Transverse colon (tissue), 4 donors: ENCODE data around the gene DGKH. TPM values are rescaled to one million over a fixed set of nuclear protein-coding genes. Genes with fewer than 3 reads are reported as not detected.

ENCODE experiments used
- DNase-seq: peaks from one replicate; pipeline ENCODE4 v3.0.0-alpha.2; 2019
- H3K27ac ChIP-seq, 4 donors: fragments of 200-600 bp; sonication (generic); 2 replicates each; pipeline ENCODE4 v1.5.1; 2016 to 2018; ENCODE audit warnings: inconsistent platforms in 4 of 4
- H3K27me3 ChIP-seq: fragments of 200-600 bp; sonication (generic); 2 replicates; pipeline ENCODE4 v1.5.1; 2017; ENCODE audit warnings: inconsistent platforms
- H3K36me3 ChIP-seq, 4 donors: fragments of 200-600 bp; sonication (generic); 2 replicates each; pipeline ENCODE4 v1.5.1; 2017 to 2019; ENCODE audit warnings: inconsistent platforms in 4 of 4
- H3K4me1 ChIP-seq, 4 donors: fragments of 200-600 bp; sonication (generic); 2 replicates each; pipeline ENCODE4 v1.5.1; 2017 to 2020; ENCODE audit warnings: inconsistent platforms in 4 of 4
- H3K4me3 ChIP-seq, 4 donors: fragments of 200-600 bp; sonication (generic); 1 replicate in 1 of 4; 2 replicates in 3 of 4; pipeline versions ENCODE4 v1.5.1 to v1.6.1; 2017 to 2019; ENCODE audit warnings: inconsistent platforms in 4 of 4
- H3K9me3 ChIP-seq, 2 donors: fragments of 200-600 bp; sonication (generic); 2 replicates each; pipeline ENCODE4 v1.5.1; 2017 to 2019; ENCODE audit warnings: inconsistent platforms in 2 of 2
- EP300 ChIP-seq: sonication (generic); formaldehyde crosslinking; IDR thresholded peaks from one replicate; pipeline ENCODE4 v1.6.1; 2017; ENCODE audit warnings: antibody characterized with exemption, low read depth
- POLR2A ChIP-seq: fragments of 450-650 bp; IDR thresholded peaks from one replicate; pipeline ENCODE4 v1.6.1; 2016; ENCODE audit warnings: antibody characterized with exemption, mild to moderate bottlenecking, moderate library complexity
- POLR2AphosphoS5 ChIP-seq, 3 donors: sonication (generic); formaldehyde crosslinking; IDR thresholded peaks; one replicate each; pipeline ENCODE4 v1.6.1; 2016; ENCODE audit warnings: antibody characterized with exemption in 3 of 3
- WGBS, 2 donors: methylation state at CpG; one replicate each; pipeline ENCODE4 v1.1.5; 2018; ENCODE audit warnings: low coverage in 1 of 2; 5-methylcytosine and 5-hydroxymethylcytosine counted together
- in situ Hi-C, 4 donors: fragments of 200-750 bp; cut with MboI; loops; one replicate each; pipeline versions ENCODE4 v1.15.0 to v1.15.1; 2017; ENCODE audit warnings: low sequenced_read_pairs in 3 of 4, low pct_ligation_motif_present in 1 of 4, low pct_unique_long_range_greater_than_20kb in 1 of 4
- intact Hi-C: fragments of 100-400 bp; cut with DNase I; formaldehyde crosslinking; loops from one replicate; pipeline ENCODE4 v1.15.1; 2023; ENCODE audit warnings: low total_unique reads
- total RNA-seq, 4 donors: library from RNA; depleted of rRNA; stranded (reverse); fragments of >200 nt; gene quantifications; one replicate each; pipeline ENCODE4 v1.1.0, GENCODE V29; 2016
- TF ChIP-seq, protein P1 (sequence below), 5 experiments: fragments of 200-600 bp in 3 of 5; fragments of 450-650 bp in 2 of 5; sonication (generic) in 3 of 5; IDR thresholded peaks; 1 replicate in 2 of 5; 2 replicates in 3 of 5; pipeline ENCODE4 v1.5.1; 2016 to 2017; ENCODE audit warnings: antibody characterized with exemption in 5 of 5, inconsistent platforms in 3 of 5, mild to moderate bottlenecking in 2 of 5, moderate library complexity in 1 of 5

DGKH gene
- total RNA-seq, 4 donors from 2014 or later, result 19.4 to 35.6 (median 25.0) TPM

- H3K27ac ChIP-seq, result no peak overlapping the region
- TF ChIP-seq EP300, result no peak
- TF ChIP-seq, protein P1, sequence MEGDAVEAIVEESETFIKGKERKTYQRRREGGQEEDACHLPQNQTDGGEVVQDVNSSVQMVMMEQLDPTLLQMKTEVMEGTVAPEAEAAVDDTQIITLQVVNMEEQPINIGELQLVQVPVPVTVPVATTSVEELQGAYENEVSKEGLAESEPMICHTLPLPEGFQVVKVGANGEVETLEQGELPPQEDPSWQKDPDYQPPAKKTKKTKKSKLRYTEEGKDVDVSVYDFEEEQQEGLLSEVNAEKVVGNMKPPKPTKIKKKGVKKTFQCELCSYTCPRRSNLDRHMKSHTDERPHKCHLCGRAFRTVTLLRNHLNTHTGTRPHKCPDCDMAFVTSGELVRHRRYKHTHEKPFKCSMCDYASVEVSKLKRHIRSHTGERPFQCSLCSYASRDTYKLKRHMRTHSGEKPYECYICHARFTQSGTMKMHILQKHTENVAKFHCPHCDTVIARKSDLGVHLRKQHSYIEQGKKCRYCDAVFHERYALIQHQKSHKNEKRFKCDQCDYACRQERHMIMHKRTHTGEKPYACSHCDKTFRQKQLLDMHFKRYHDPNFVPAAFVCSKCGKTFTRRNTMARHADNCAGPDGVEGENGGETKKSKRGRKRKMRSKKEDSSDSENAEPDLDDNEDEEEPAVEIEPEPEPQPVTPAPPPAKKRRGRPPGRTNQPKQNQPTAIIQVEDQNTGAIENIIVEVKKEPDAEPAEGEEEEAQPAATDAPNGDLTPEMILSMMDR (IDR thresholded peaks at IDR 0.05), result no peak
- no peak for TF ChIP-seq POLR2A
- TF ChIP-seq POLR2AphosphoS5 (IDR thresholded peaks at IDR 0.05), result no peak
Observed at GRCh38 chr13:42270160-42270856, 221.9 kb downstream of the DGKH start.

GRCh38 chr13:42270857-42271215 is 222.4 kb downstream of the DGKH start:
- TF ChIP-seq EP300 (no peak), POLR2A (no peak), POLR2AphosphoS5 (IDR thresholded peaks at IDR 0.05) (no peak)
- TF ChIP-seq, protein P1 (IDR thresholded peaks at IDR 0.05), result no peak
- Histone ChIP-seq H3K4me1 (peaks cover 5 to 33% (median 9%) of the 10 kb centered on the region in 4 donors), H3K4me3 (peak overlapping the region in 3 of 4 donors; percentile 66 to 92 (median 77)), H3K27ac (peak overlapping the region; percentile 90 to 96 (median 94)), H3K27me3 (no peaks in the 10 kb centered on the region), H3K36me3 (no peaks in the 10 kb centered on the region), H3K9me3 (no peaks in the 10 kb centered on the region)
- in situ Hi-C loops (no loop called here), intact Hi-C loops (no loop called here)
- no peak for DNase-seq
- WGBS, 2 donors, result 77 to 89% methylated on average over 5 to 6 of the region's 6 CpGs

More at GRCh38 chr13:42270160-42270856, 221.9 kb downstream of the DGKH start:
- Histone ChIP-seq H3K36me3 (no peaks in the 10 kb centered on the region), H3K4me3 (no peak overlapping the region), H3K27me3 (no peaks in the 10 kb centered on the region), H3K9me3 (no peaks in the 10 kb centered on the region), H3K4me1 (peaks cover 5 to 33% (median 9%) of the 10 kb centered on the region in 4 donors)
- no peak for DNase-seq
- 92 to 99% methylated on average over 6 of the region's 6 CpGs for WGBS, 2 donors
- in situ Hi-C loops (no loop called here), intact Hi-C loops (no loop called here)

DNA sequence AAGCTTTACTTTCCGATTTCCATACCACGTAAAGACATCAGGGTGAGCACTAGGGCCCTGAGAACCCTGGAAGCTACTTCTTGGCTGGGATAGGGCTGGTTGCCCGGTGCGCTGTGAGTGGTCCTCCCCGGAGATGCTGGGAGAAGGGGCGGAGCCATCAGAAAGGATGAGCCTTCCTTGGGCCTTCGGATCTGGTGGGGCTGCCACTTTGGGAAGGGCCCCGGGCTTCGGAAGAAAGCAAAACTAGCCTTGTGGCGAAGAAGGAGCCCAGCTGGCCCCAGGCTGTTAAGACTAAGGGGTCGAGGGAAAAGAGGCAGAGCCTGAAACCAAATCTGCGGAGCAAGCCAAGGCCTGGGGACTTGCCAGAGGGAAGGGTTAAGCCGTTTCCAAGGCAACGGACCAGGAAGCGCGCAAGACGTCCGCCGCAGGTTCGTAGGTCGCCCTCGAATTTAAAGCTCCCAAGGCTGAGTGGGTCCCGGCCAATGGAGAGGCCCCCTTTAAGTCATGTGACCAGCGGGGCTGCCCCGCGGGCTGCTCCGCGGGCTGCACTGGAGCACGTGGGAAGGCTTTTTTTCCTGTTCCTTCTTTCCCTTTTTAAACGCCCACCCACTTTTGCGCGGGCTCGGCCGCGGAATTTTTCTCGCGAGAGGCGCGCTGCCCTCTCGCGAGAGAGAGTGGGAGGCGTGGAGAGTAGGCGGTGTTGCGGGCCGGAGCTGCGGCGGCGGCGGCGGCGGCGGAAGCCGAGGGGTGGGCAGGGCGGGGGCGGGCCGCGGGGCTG is 223.1 kb downstream of the DGKH start:
- WGBS, 2 donors, result 4% methylated on average over 41 of the region's 57 CpGs; no CpG with 5 or more reads in 1 of the 2 donors
- DNase-seq, result peak; percentile 94
- Histone ChIP-seq H3K27ac (peak overlapping the region; percentile 90 to 96 (median 94)), H3K4me1 (peaks cover 5 to 38% (median 9%) of the 10 kb centered on the region in 4 donors), H3K27me3 (no peaks in the 10 kb centered on the region), H3K36me3 (no peaks in the 10 kb centered on the region), H3K9me3 (no peaks in the 10 kb centered on the region), H3K4me3 (peak overlapping the region; percentile 66 to 92 (median 84))
- intact Hi-C loops (no loop called here), in situ Hi-C loops (no loop called here)
- TF ChIP-seq POLR2AphosphoS5 (IDR thresholded peaks at IDR 0.05), result peak in 1 of 3 donors; percentile 35
- TF ChIP-seq EP300, result no peak

- intact Hi-C loops (no loop called here), in situ Hi-C loops (no loop called here)
- DNase-seq, result peak; percentile 51
- Histone ChIP-seq H3K9me3 (no peaks in the 10 kb centered on the region), H3K27ac (peak within 1 kb of the TSS; percentile 90 to 96 (median 94)), H3K4me3 (peak within 1 kb of the TSS; percentile 66 to 92 (median 84)), H3K36me3 (no peaks in the 10 kb centered on the region), H3K27me3 (no peaks in the 10 kb centered on the region), H3K4me1 (peaks cover 5 to 42% (median 9%) of the 10 kb centered on the region in 4 donors)
- TF ChIP-seq POLR2AphosphoS5 (IDR thresholded peaks at IDR 0.05), result peak in 1 of 3 donors; percentile 13
- peak; percentile 34 for TF ChIP-seq POLR2A
- TF ChIP-seq, protein P1 (IDR thresholded peaks at IDR 0.05), result no peak
- WGBS, 2 donors, result 1% methylated on average over 31 of the region's 59 CpGs; no CpG with 5 or more reads in 1 of the 2 donors
Observed at GRCh38 chr13:42272115-42272803, 223.8 kb downstream of the DGKH start, which contains the start of gene AKAP11. Gene AKAP11 (plus strand): TSS chr13:42272152. CDS start chr13:42286349, 14,197 bp downstream.
